Measurements from ENCODE around the gene GAL3ST2.
A peak's percentile ranks its signal among the peaks of the same experiment; 100 is the strongest.

GAL3ST2 gene

DNA sequence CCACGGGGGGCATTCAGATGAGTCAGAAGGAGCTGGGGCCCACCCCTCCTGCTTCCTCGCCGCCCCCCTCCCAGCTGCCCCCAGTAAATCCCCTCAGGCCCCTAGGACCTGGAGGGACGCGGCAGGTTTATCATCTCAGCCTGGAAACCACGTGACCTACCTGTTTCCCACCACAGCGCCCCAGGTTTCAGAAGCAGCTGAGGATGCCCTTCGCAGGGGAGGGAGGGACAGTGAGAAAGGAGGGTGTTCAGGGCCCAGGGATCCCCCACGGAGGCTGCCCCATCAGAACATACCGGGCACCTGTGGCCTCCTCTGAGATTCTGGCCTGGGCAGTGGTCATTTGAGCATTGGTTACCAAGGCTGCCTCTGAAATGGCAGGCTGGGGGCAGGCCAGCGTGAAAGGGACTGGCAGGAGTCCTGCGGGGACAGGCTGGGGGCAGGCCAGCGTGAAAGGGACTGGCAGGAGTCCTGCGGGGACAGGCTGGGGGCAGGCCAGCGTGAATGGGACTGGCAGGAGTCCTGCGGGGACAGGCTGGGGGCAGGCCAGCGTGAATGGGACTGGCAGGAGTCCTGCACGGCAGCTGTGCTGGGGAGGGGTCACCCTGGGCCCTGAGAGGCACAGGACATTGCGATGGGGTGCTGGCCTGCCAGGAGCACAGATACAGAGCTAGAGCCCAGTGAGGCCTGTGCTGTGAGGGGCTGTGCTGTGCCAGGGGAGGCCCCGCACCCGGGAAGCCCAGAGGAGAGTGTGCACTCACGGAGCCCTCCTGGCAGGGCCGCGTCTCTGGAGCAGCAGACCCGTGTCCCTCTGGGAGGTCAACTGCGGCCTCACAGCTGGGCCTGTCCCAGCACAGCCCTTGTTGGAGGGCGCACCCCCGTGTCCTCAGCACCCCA lies 33.9 kb downstream of the GAL3ST2 start:
- no peak for DNase-seq
- Histone ChIP-seq H3K27me3 (replicated peaks) (no peaks in the 10 kb centered on the region), H3K27ac (no peak overlapping the region), H3K4me3 (ENCODE audit: low read depth, low read length) (no peak overlapping the region), H3K36me3 (replicated peaks) (no peaks in the 10 kb centered on the region)
- in situ Hi-C loops (cut with HindIII; ENCODE audit: low pct_ligation_motif_present, low sequenced_read_pairs) = no loop called here
- no peak for TF ChIP-seq CTCF (IDR thresholded peaks at IDR 0.05; ENCODE audit: low read depth, low read length, missing control alignments)

DNA sequence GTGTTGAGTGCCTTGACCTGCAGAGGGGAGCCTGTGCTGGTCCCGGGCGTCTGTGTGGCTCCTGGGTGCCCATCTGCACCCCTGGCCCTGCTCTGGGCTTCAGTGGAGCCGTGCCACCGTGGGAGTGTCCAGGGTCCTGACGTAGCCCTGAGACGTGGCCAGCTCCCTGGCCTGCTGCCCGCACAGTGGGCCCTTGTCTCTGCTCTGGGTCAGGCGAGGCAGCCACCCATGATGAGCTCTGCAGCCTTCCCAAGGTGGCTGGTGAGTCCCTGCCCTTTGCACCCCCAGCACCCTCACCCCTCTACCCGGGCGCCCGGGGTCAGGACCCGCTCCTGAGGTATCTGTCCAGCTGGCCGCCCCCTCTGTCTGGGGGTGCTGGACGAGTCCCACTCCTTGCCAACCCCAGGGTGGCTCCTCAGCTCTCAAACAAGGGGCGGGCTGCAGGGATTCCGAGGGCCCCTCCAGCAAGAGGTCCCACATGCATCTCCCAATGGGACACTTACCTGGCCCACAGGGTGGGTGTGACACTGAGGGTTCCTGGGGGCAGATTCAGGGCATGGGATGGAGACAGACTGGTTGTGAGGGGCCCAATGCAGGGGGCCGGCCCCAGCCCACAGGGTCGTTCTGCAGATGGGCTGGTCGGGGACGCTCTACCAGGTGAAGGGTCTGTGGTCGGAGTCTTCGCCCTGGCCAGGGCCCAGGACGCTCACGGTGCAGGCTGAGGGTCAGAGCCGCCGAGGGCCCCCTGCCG lies 34.8 kb downstream of the GAL3ST2 start:
- Histone ChIP-seq H3K27ac (no peak overlapping the region), H3K36me3 (replicated peaks) (no peaks in the 10 kb centered on the region), H3K27me3 (replicated peaks) (no peaks in the 10 kb centered on the region), H3K4me3 (ENCODE audit: low read depth, low read length) (no peak overlapping the region)
- in situ Hi-C loops (cut with HindIII; ENCODE audit: low pct_ligation_motif_present, low sequenced_read_pairs) = no loop called here
- DNase-seq = no peak
- TF ChIP-seq CTCF (IDR thresholded peaks at IDR 0.05; ENCODE audit: low read depth, low read length, missing control alignments) = no peak

GRCh38 chr2:241811952-241812729 lies 35.5 kb downstream of the GAL3ST2 start:
- H3K27me3 ChIP-seq (replicated peaks) = no peaks in the 10 kb centered on the region
- TF ChIP-seq CTCF (IDR thresholded peaks at IDR 0.05; ENCODE audit: low read depth, low read length, missing control alignments) = no peak
- in situ Hi-C loops (cut with HindIII; ENCODE audit: low pct_ligation_motif_present, low sequenced_read_pairs) = no loop called here
- H3K36me3 ChIP-seq (replicated peaks) = no peaks in the 10 kb centered on the region
- no peak for DNase-seq
- no peak overlapping the region for H3K4me3 ChIP-seq (ENCODE audit: low read depth, low read length)
- H3K27ac ChIP-seq = no peak overlapping the region

GRCh38 chr2:241812730-241813643 lies 36.4 kb downstream of the GAL3ST2 start:
- Histone ChIP-seq H3K4me3 (ENCODE audit: low read depth, low read length) (no peak overlapping the region), H3K27ac (peak overlapping the region; percentile 33), H3K36me3 (replicated peaks) (no peaks in the 10 kb centered on the region), H3K27me3 (replicated peaks) (no peaks in the 10 kb centered on the region)
- DNase-seq = no peak
- in situ Hi-C loops (cut with HindIII; ENCODE audit: low pct_ligation_motif_present, low sequenced_read_pairs) = no loop called here
- no peak for TF ChIP-seq CTCF (IDR thresholded peaks at IDR 0.05; ENCODE audit: low read depth, low read length, missing control alignments)
